HepG2 (cell line): Measurements from ENCODE around the gene TBC1D16. TPM values are rescaled to one million over a fixed set of nuclear protein-coding genes. Genes with fewer than 3 reads are reported as not detected.
A peak's percentile ranks its signal among the peaks of the same experiment; 100 is the strongest.

Source experiments
- CCDC6 ChIP-seq: sonication (generic); formaldehyde crosslinking; IDR thresholded peaks from 2 replicates; pipeline ENCODE4 v1.8.1; 2022; ENCODE audit warnings: mild to moderate bottlenecking, missing genetic modification reagents, moderate library complexity
- DRAP1 ChIP-seq: IDR thresholded peaks from 2 replicates; pipeline ENCODE4 v1.6.1; 2016; ENCODE audit warnings: missing genetic modification reagents, missing compliant biosample characterization
- EHMT2 ChIP-seq: fragments of 200-600 bp; sonication (generic); IDR thresholded peaks from 2 replicates; pipeline ENCODE4 v1.7.0; 2017; ENCODE audit warnings: antibody characterized with exemption, low read depth, low read length, borderline replicate concordance
- FOXA1 ChIP-seq, 2 experiments: fragments of 450-650 bp in 1 of 2; sonication (generic) in 1 of 2; formaldehyde crosslinking in 1 of 2; IDR thresholded peaks; 2 replicates each; pipeline versions ENCODE4 v1.4.0 to v1.6.1; 2016 to 2020; ENCODE audit warnings: missing genetic modification reagents in 1 of 2
- GRHL1 ChIP-seq: sonication (generic); formaldehyde crosslinking; conservative IDR thresholded peaks from 2 replicates; pipeline ENCODE4 v1.8.0; 2022; ENCODE audit warnings: missing genetic modification reagents
- HIVEP1 ChIP-seq: sonication (generic); formaldehyde crosslinking; IDR thresholded peaks from 2 replicates; pipeline ENCODE4 v1.4.0; 2020; ENCODE audit warnings: mild to moderate bottlenecking, missing genetic modification reagents
- HMGA1 ChIP-seq: sonication (generic); formaldehyde crosslinking; conservative IDR thresholded peaks from 2 replicates; pipeline ENCODE4 v1.4.0; 2020; ENCODE audit warnings: missing genetic modification reagents
- IKZF4 ChIP-seq: sonication (generic); formaldehyde crosslinking; IDR thresholded peaks from 2 replicates; pipeline ENCODE4 v1.5.1; 2020; ENCODE audit warnings: borderline replicate concordance, mild to moderate bottlenecking, low read depth, missing genetic modification reagents; ENCODE audit errors: not compliant biosample characterization
- KLF11 ChIP-seq: IDR thresholded peaks from 2 replicates; pipeline ENCODE4 v1.6.1; 2016; ENCODE audit warnings: missing compliant biosample characterization
- MIXL1 ChIP-seq: IDR thresholded peaks from 2 replicates; pipeline ENCODE4 v1.6.1; 2016
- NFYC ChIP-seq: IDR thresholded peaks from 2 replicates; pipeline ENCODE4 v1.6.1; 2016; ENCODE audit warnings: missing genetic modification reagents, missing compliant biosample characterization
- PAWR ChIP-seq: sonication (generic); formaldehyde crosslinking; IDR thresholded peaks from 2 replicates; pipeline ENCODE4 v1.4.0; 2020; ENCODE audit warnings: missing genetic modification reagents, mild to moderate bottlenecking, borderline replicate concordance
- PHB2 ChIP-seq: fragments of 450-650 bp; IDR thresholded peaks from 2 replicates; pipeline ENCODE4 v1.6.1; 2018; ENCODE audit not compliant: partially characterized antibody
- PLSCR1 ChIP-seq: sonication (generic); formaldehyde crosslinking; IDR thresholded peaks from 2 replicates; pipeline ENCODE4 v1.5.0; 2020; ENCODE audit warnings: missing genetic modification reagents, mild to moderate bottlenecking, borderline replicate concordance
- SIX1 ChIP-seq: sonication (generic); formaldehyde crosslinking; IDR thresholded peaks from 2 replicates; pipeline ENCODE4 v1.4.0; 2020; ENCODE audit warnings: missing genetic modification reagents, borderline replicate concordance
- THAP8 ChIP-seq: sonication (generic); formaldehyde crosslinking; IDR thresholded peaks from 2 replicates; pipeline ENCODE4 v1.5.1; 2020; ENCODE audit warnings: missing genetic modification reagents, mild to moderate bottlenecking, borderline replicate concordance
- ZBTB26 ChIP-seq: IDR thresholded peaks from 2 replicates; pipeline ENCODE4 v1.6.1; 2016; ENCODE audit warnings: missing compliant biosample characterization, missing genetic modification reagents, borderline replicate concordance
- ZC3H13 ChIP-seq: sonication (generic); formaldehyde crosslinking; IDR thresholded peaks from 2 replicates; pipeline ENCODE4 v1.8.1; 2023; ENCODE audit warnings: mild to moderate bottlenecking, missing genetic modification reagents, moderate library complexity
- ZFAT ChIP-seq: sonication (generic); formaldehyde crosslinking; conservative IDR thresholded peaks from 2 replicates; pipeline ENCODE4 v1.8.1; 2023; ENCODE audit warnings: missing genetic modification reagents, inconsistent platforms
- ZNF18 ChIP-seq: sonication (generic); formaldehyde crosslinking; IDR thresholded peaks from 2 replicates; pipeline ENCODE4 v1.8.0; 2022; ENCODE audit warnings: mild to moderate bottlenecking, missing genetic modification reagents; ENCODE audit not compliant: insufficient replicate concordance
- ZNF263 ChIP-seq: sonication (generic); formaldehyde crosslinking; IDR thresholded peaks from 2 replicates; pipeline ENCODE4 v1.4.0; 2020; ENCODE audit warnings: missing genetic modification reagents
- ZNF343 ChIP-seq: sonication (generic); formaldehyde crosslinking; IDR thresholded peaks from 2 replicates; pipeline ENCODE4 v1.4.0; 2020; ENCODE audit warnings: mild to moderate bottlenecking, missing genetic modification reagents
- ZNF644 ChIP-seq: IDR thresholded peaks from 2 replicates; pipeline ENCODE4 v1.6.1; 2016; ENCODE audit warnings: low read depth
- ZNF713 ChIP-seq: sonication (generic); formaldehyde crosslinking; IDR thresholded peaks from 2 replicates; pipeline ENCODE4 v1.4.0; 2020; ENCODE audit warnings: mild to moderate bottlenecking, missing genetic modification reagents
- ZSCAN21 ChIP-seq: sonication (generic); formaldehyde crosslinking; IDR thresholded peaks from 2 replicates; pipeline ENCODE4 v1.8.0; 2022; ENCODE audit warnings: mild to moderate bottlenecking, missing genetic modification reagents, moderate library complexity, borderline replicate concordance
- polyA plus RNA-seq, 8 experiments: library from polyadenylated mRNA; depleted of rRNA in 3 of 8; stranded (reverse) in 7 of 8; unstranded in 1 of 8; fragments of >200 nt; fragmentation: Illumina TruSeq in 4 of 8; extraction: Trizol in 4 of 8; gene quantifications; 2 replicates each; pipeline versions ENCODE4 v1.2.1 to v1.2.3, GENCODE V29; 2011 to 2016; ENCODE audit warnings: low read depth in 4 of 8, missing spikeins in 1 of 8, mixed read lengths in 1 of 8; ENCODE audit not compliant: insufficient read depth in 1 of 8
- total RNA-seq, 5 experiments: library from RNA; depleted of rRNA; stranded (reverse); fragments of >200 nt; fragmentation: Illumina TruSeq; extraction: Trizol; gene quantifications; 2 replicates each; pipeline ENCODE4 v1.2.3, GENCODE V29; 2016; ENCODE audit warnings: low read depth in 1 of 5

Gene TBC1D16
- total and polyA plus RNA-seq, 2 of the 13 experiments (the other 11 are each of a cell fraction or from before 2014, with no cell fraction given) = 14.9 to 24.9 TPM

GRCh38 chr17:79905832-79906231, 129.8 kb downstream of the TBC1D16 start (continued):
- TF ChIP-seq DRAP1 (CRISPR knock-in tag) (peak; percentile 57; the same call in 1 of the 2 replicates), HMGA1 (CRISPR knock-in tag) (no peak), ZNF343 (CRISPR knock-in tag) (no peak), ZFAT (no peak), ZC3H13 (CRISPR knock-in tag) (no peak), IKZF4 (CRISPR knock-in tag) (no peak), ZBTB26 (CRISPR knock-in tag) (no peak; the same call in 1 of the 2 replicates), ZNF713 (CRISPR knock-in tag) (0 out of 2 replicates have a peak, but pooled peaks have one; percentile 66), MIXL1 (CRISPR knock-in tag) (peak; percentile 91), THAP8 (CRISPR knock-in tag) (no peak), ZNF18 (CRISPR knock-in tag) (peak; percentile 82), SIX1 (CRISPR knock-in tag) (peak; percentile 60; the same call in 1 of the 2 replicates), NFYC (CRISPR knock-in tag) (no peak), GRHL1 (CRISPR knock-in tag) (no peak), ZNF644 (CRISPR knock-in tag) (peak; percentile 84), PHB2 (no peak), EHMT2 (no peak), KLF11 (CRISPR knock-in tag) (no peak), PLSCR1 (CRISPR knock-in tag) (no peak), CCDC6 (CRISPR knock-in tag) (no peak; the same call in 1 of the 2 replicates), ZNF263 (CRISPR knock-in tag) (peak; percentile 76), HIVEP1 (CRISPR knock-in tag) (no peak), FOXA1 (IDR thresholded peaks at IDR 0.05) (no peak; the same call in 1 of the 2 replicates), FOXA1 (CRISPR knock-in tag; IDR thresholded peaks at IDR 0.05) (peak; percentile 95), PAWR (CRISPR knock-in tag) (no peak), ZSCAN21 (CRISPR knock-in tag) (peak; percentile 57; the same call in 1 of the 2 replicates)
